Uterus (tissue), 4 donors: ENCODE measurements around the gene PLD5. TPM values are rescaled to one million over a fixed set of nuclear protein-coding genes. Genes with fewer than 3 reads are reported as not detected.
"Not testable (repeated sequence)": the region's sequence is repeated elsewhere in the genome, so short reads cannot be mapped to it uniquely, and the experiment has no call there.

Source experiments
- DNase-seq, 2 donors: peaks; one replicate each; pipeline ENCODE4 v3.0.0-alpha.2; 2019 to 2020
- H3K27ac ChIP-seq, 2 donors: fragments of 200-600 bp; sonication (generic); 1 replicate in 1 of 2; 2 replicates in 1 of 2; pipeline ENCODE4 v1.5.1; 2016 to 2018
- H3K27me3 ChIP-seq, 2 donors: fragments of 200-600 bp; sonication (generic); one replicate each; pipeline ENCODE4 v1.5.1; 2018 to 2019; ENCODE audit warnings: control low read depth in 1 of 2
- H3K36me3 ChIP-seq, 2 donors: fragments of 200-600 bp; sonication (generic); one replicate each; pipeline ENCODE4 v1.5.1; 2019; ENCODE audit warnings: control low read depth in 1 of 2
- H3K4me1 ChIP-seq, 2 donors: fragments of 200-600 bp; sonication (generic); one replicate each; pipeline ENCODE4 v1.5.1; 2018 to 2019; ENCODE audit warnings: control low read depth in 1 of 2
- H3K4me3 ChIP-seq, 2 donors: fragments of 200-600 bp; sonication (generic); 1 replicate in 1 of 2; 2 replicates in 1 of 2; pipeline ENCODE4 v1.5.1; 2018 to 2019; ENCODE audit warnings: mild to moderate bottlenecking in 1 of 2
- H3K9me3 ChIP-seq, 2 donors: fragments of 200-600 bp; sonication (generic); one replicate each; pipeline ENCODE4 v1.5.1; 2019; ENCODE audit warnings: control low read depth in 1 of 2
- CTCF ChIP-seq, 4 experiments: fragments of 200-600 bp in 2 of 4; fragments of 450-650 bp in 2 of 4; sonication (generic) in 2 of 4; IDR thresholded peaks; one replicate each; pipeline ENCODE4 v1.5.1; 2016 to 2019; ENCODE audit warnings: antibody characterized with exemption in 4 of 4, mild to moderate bottlenecking in 2 of 4, moderate library complexity in 1 of 4
- POLR2A ChIP-seq, 2 donors: fragments of 450-650 bp; IDR thresholded peaks; one replicate each; pipeline ENCODE4 v1.6.1; 2016; ENCODE audit warnings: antibody characterized with exemption in 2 of 2, mild to moderate bottlenecking in 1 of 2, moderate library complexity in 1 of 2
- intact Hi-C: fragments of 100-400 bp; cut with DNase I; formaldehyde crosslinking; loops from one replicate; pipeline ENCODE4 v1.15.1; 2023; ENCODE audit warnings: low total_unique reads
- total RNA-seq, 4 donors: library from RNA; depleted of rRNA in 3 of 4; stranded (reverse); fragments of >200 nt in 3 of 4; gene quantifications; one replicate each; pipeline versions ENCODE4 v1.1.0 to v1.2.4, GENCODE V29; 2014 to 2023
- donor health status: DM: yes; HTN: yes; CAD: no.

PLD5 gene
- total RNA-seq, 4 donors from 2014 or later: 2.4 to 6.1 (median 5.2) TPM

- TF ChIP-seq CTCF (IDR thresholded peaks at IDR 0.05) (no peak), POLR2A (IDR thresholded peaks at IDR 0.05) (no peak)
- Histone ChIP-seq H3K4me1 (no peaks in the 10 kb centered on the region), H3K4me3 (no peak overlapping the region), H3K9me3 (no peaks in the 10 kb centered on the region), H3K27me3 (no peaks in the 10 kb centered on the region), H3K27ac (no peak overlapping the region), H3K36me3 (no peaks in the 10 kb centered on the region)
- intact Hi-C loops: no loop called here
- DNase-seq: no peak
These were observed 337.3 kb downstream of the PLD5 start for GRCh38 chr1:242187171-242187570.

- H3K4me3 ChIP-seq: no peak overlapping the region
- no peaks in the 10 kb centered on the region for H3K9me3 ChIP-seq
- H3K27me3 ChIP-seq: no peaks in the 10 kb centered on the region
- intact Hi-C loops: no loop called here
- no peaks in the 10 kb centered on the region for H3K4me1 ChIP-seq
- TF ChIP-seq CTCF (IDR thresholded peaks at IDR 0.05) (no peak), POLR2A (IDR thresholded peaks at IDR 0.05) (no peak)
- H3K27ac ChIP-seq: no peak overlapping the region
- no peak for DNase-seq
- no peaks in the 10 kb centered on the region for H3K36me3 ChIP-seq
These were observed 338.8 kb downstream of the PLD5 start for GRCh38 chr1:242185731-242186130.

GRCh38 chr1:242184955-242185354 lies 339.5 kb downstream of the PLD5 start:
- Histone ChIP-seq H3K4me1 (no peaks in the 10 kb centered on the region), H3K27me3 (no peaks in the 10 kb centered on the region), H3K4me3 (no peak overlapping the region), H3K27ac (no peak overlapping the region), H3K36me3 (no peaks in the 10 kb centered on the region), H3K9me3 (no peaks in the 10 kb centered on the region)
- no peak for DNase-seq
- no peak for TF ChIP-seq CTCF (IDR thresholded peaks at IDR 0.05)
- TF ChIP-seq POLR2A (IDR thresholded peaks at IDR 0.05): no peak
- intact Hi-C loops: no loop called here

GRCh38 chr1:242179767-242180166 lies 344.7 kb downstream of the PLD5 start:
- H3K27ac ChIP-seq, H3K27me3 ChIP-seq, H3K36me3 ChIP-seq, H3K9me3 ChIP-seq, H3K4me3 ChIP-seq, DNase-seq, intact Hi-C loops, H3K4me1 ChIP-seq: not testable (repeated sequence)

GRCh38 chr1:242178924-242179708 lies 345.4 kb downstream of the PLD5 start:
- no peak for DNase-seq
- TF ChIP-seq POLR2A (IDR thresholded peaks at IDR 0.05) (no peak), CTCF (IDR thresholded peaks at IDR 0.05) (no peak)
- Histone ChIP-seq H3K36me3 (no peaks in the 10 kb centered on the region), H3K27me3 (no peaks in the 10 kb centered on the region), H3K4me1 (no peaks in the 10 kb centered on the region), H3K9me3 (no peaks in the 10 kb centered on the region), H3K27ac (no peak overlapping the region), H3K4me3 (no peak overlapping the region)
- intact Hi-C loops: no loop called here
